Stimulated activated CD8-positive, alpha-beta memory T cell treated with anti-CD3 and anti-CD28 coated beads, Interleukin-7, amount 100 ng/mL, for 4 hours (primary cell): Measurements from ENCODE around the gene TGM2.
"Not testable (repeated sequence)": the region's sequence is repeated elsewhere in the genome, so short reads cannot be mapped to it uniquely, and the experiment has no call there.

Source experiments
- DNase-seq, 2 donors: peaks; one replicate each; pipeline ENCODE4 v3.0.0-alpha.2; 2020; ENCODE audit warnings: low read depth in 2 of 2

The TGM2 gene

DNA sequence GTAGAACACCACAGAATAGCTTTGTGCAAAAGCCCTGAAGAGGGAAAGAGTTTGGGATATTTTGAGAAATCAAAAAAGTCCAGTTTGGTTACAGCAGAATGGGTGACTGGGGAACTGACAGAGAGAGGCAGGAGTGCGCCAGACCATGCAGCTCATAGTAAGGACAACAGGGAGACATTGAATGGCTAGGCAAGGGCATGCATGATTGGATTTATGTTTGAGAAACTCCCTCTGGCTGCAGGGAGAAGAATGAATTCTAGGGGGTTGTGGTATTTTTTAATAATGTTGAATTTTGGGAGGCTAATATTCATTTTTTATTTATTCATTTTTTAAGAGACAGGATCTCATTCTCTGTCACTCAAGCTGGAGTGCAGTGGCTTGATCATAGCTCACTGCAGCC, 49.9 kb downstream of the TGM2 start:
- no peak for DNase-seq

DNA sequence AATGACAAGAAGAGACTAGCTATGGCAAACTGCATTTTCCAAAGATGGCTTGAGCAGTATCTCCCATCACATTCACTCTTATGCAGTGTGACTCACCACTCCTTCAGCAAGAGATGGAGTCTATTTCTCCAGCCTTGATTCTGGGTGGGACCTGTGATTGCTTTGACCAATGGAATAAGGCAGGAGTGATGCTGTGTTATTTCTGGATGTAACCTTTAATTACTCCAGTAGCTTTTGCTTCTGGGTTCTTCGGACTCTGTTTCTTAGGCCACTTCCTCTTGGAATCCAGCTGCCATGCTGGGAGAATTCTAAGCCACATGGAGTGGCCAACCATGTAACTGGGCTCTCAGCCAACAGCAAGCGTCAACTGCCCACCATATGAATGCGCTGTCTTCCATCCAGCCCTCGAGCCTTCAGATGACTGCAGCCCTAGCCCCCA, 50.7 kb downstream of the TGM2 start:
- no peak for DNase-seq

- DNase-seq, result no peak
These were observed 51.4 kb downstream of the TGM2 start for GRCh38 chr20:38113401-38114325.

DNA sequence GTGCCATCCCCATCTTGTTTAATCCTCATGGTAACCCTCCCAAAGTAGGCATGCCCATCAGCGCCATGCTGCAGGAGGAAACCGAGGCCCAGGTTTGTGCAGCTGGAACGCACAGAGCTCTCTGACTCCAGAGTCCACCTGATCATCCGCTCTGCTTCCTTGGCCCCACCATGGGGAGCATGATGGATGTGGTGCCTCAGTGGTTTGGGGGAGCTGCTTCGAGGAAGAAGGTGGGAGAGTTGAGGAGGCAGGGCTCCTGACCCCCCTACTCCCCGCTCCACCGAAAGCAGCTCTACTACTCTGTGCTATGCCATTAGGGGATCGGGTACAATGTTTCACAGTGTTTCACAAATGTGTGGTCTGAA, 52.2 kb downstream of the TGM2 start:
- DNase-seq, result no peak

GRCh38 chr20:38112261-38112929, 52.7 kb downstream of the TGM2 start:
- DNase-seq, result no peak

DNA sequence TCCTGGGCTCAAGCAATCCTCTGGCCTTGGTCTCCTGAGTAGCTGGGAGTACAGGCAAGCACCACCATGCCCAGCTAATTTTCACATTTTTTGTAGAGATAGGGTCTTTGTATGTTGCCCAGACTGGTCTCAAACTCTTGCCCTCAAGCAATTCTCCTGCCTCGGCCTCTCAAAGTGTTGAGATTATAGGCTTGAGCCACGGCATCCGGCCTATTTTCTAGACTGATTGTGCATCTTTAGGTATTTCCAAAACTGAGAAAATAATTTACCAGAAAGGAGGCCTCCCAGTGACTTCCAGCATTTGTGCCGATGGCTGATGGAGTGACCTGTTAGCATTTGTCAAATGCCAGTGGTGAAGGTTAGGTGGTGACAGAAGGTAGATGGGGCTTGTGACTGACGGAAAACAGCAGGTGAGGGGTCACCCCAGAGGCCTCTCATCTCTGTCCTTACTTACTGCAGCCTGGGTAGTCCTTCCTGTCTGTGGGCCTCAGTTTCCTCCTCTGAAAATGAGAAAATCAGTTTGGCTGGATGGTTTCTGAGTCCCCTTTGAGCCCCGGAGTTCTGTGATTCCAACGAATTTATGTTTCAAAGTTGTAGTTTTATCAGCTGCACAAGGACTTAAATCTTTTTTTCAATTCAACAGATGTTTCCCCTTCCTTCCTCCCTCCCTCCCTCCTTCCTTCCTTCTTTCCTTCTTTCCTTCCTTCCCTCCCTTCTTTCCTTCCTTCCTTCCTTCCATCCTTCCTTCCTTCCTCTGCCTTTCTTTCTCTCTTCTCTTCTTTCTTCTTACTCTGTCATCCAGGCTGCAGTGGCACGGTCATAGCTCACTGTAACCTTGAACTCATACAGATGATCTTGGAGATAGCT, 53.5 kb downstream of the TGM2 start:
- DNase-seq, result no peak

DNA sequence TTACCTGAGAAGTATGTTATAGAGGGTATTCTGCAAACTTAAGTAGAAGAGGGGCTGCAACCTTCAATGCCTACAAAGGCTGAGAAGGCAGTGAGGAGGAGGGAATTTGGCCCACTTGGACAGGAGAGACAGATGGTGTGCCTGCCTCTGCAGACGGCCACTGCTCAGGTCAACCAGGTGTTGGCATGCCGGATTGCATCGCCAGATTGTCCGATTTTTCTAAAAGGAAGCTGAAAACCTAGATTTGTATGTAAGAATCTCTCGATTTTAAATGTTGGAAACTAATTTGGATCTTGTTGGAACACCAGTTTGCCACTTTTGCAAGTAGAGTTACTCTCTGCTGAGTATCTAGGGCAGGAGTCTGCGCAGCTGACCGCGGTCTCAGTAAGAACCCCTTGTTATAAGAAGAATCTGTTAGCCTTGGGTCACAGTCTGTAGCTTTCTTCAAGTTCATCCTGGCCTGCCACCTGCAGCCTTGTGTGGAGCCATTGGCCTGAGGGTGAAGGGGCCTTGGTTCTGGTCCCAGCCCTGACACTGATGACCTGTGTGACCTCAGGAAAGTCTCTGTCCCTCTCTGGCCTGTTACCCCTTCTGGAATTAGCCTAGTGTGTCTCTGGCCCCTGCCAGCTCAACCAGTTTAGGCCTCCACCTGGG, 54.4 kb downstream of the TGM2 start:
- no peak for DNase-seq

- no peak for DNase-seq
These were observed 55.2 kb downstream of the TGM2 start for GRCh38 chr20:38109591-38110524.

- DNase-seq, result no peak
These were observed 56.0 kb downstream of the TGM2 start for GRCh38 chr20:38108986-38109541.

- DNase-seq, result no peak
These were observed 56.6 kb downstream of the TGM2 start for GRCh38 chr20:38108438-38108985.

- not testable (repeated sequence) for DNase-seq
These were observed 57.2 kb downstream of the TGM2 start for GRCh38 chr20:38107916-38108315.

GRCh38 chr20:38107386-38107785, 57.7 kb downstream of the TGM2 start:
- DNase-seq, result not testable (repeated sequence)

GRCh38 chr20:38106461-38106860, 58.6 kb downstream of the TGM2 start:
- no peak for DNase-seq

DNA sequence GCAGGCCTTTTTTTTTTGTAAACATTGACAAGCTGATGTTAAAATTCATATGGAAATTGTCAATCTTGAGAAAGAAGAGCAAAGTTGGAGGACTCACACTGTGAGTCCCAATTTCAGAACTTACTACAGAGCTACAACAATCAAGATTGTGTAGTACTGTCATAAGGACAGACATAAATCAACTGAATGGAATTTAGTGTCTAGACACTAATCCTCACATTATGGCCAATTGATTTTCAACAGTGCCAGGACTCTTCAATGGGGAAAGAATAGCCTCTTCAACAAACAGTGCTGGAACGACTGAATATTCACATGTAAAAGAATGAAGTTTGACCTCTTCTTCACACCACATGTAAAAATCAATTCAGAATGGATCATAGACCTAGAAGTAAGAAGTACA, 60.8 kb downstream of the TGM2 start:
- DNase-seq, result no peak

DNA sequence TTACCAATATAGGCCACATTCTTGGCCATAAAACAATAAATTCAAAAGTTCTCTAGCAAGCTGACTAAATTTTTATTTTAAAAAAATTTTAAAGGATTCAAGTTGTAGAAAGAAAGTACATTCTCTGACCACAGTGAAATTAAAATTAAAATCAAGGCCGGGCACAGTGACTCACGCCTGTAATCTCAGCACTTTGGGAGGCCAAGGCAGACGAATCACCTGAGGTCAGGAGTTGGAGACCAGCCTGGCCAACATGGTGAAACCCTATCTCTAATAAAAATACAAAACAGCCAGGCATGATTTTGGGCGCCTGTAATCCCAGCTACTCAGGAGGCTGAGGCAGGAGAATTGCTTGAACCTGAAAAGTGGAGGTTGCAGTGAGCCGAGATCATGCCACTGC, 62.9 kb downstream of the TGM2 start:
- DNase-seq, result not testable (repeated sequence)

DNA sequence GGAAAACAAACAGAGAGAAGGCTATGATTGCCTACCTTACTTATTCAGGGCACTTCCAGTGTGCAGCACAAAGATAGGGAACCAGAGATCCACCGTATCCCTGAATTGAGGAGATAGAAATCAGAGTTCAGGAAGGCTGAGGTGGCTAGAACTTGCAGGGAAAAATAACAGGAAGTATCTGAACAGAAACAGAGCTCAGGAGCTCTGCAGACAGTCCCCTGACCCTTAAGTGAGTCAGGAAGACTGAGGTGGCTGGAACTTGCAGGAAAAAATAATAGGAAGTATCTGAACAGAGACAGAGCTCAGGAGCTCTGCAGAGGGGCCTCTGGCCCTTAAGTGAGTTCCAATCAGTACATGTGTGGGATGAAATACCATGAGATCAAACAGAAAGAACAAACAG, 66.1 kb downstream of the TGM2 start:
- no peak for DNase-seq

DNA sequence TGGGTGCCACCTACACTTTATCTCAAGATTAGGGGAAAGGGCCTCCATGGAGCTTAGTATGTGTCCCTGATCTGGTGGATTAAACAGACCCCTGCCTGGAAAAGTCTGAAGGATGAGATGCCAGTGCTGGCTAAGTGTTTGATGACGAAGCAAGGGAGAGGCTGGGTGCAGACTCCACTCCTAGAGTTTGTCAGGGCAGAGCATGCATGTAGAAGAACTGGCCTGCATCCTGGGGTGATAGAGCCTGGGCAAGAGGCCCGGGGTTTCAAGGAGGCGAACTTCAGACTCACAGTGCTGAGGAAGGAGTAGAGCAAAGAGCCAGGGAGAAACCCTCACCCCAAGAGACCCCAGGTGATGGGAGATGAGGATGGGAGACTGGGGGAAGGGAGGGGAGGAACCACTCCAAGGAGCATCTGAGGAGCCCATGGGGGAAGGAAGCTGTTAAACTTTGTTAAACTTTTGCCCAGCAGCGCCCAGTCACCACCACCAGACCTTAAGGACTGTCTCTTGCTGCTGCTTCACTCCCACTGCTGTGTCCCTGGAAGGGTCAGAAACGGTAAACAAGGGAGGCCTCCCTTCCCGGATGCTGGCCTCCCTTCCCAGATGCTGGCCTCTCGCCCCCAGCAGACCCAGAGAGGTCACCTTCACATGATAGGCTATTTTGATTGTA, 69.9 kb downstream of the TGM2 start:
- DNase-seq, result no peak

GRCh38 chr20:38094373-38094891, 70.6 kb downstream of the TGM2 start:
- DNase-seq, result peak; percentile 8 to 21

GRCh38 chr20:38093641-38094077, 71.4 kb downstream of the TGM2 start:
- no peak for DNase-seq
